GM23338 (cell line): Measurements from ENCODE around the gene LRP1B. TPM values are rescaled to one million over a fixed set of nuclear protein-coding genes. Genes with fewer than 3 reads are reported as not detected.
A peak's percentile ranks its signal among the peaks of the same experiment; 100 is the strongest.

Experiments
- ATAC-seq: fragments of 200-7000 bp; cut with Tn5 transposase; 3 replicates; pipeline ENCODE4 v1.9.1; 2020
- DNase-seq: peaks from one replicate; pipeline ENCODE4 v3.0.0-alpha.2; 2015; ENCODE audit warnings: low spot score
- H2AFZ ChIP-seq: fragments of 200-600 bp; sonication (generic); 2 replicates; pipeline ENCODE4 v1.8.0; 2016; ENCODE audit warnings: antibody characterized with exemption, mild to moderate bottlenecking, moderate library complexity
- H3F3A ChIP-seq: fragments of 200-600 bp; sonication (generic); replicated peaks from 2 replicates; pipeline ENCODE4 v1.8.0; 2017; ENCODE audit warnings: antibody characterized with exemption, mixed run types, low read depth
- H3K27ac ChIP-seq: fragments of 200-600 bp; sonication (generic); 2 replicates; pipeline ENCODE4 v1.6.1; 2016; ENCODE audit warnings: low read depth
- H3K27me3 ChIP-seq: fragments of 200-600 bp; sonication (generic); 2 replicates; pipeline ENCODE4 v1.8.0; 2016; ENCODE audit warnings: mild to moderate bottlenecking, mixed run types, moderate library complexity; ENCODE audit not compliant: insufficient read depth
- H3K36me3 ChIP-seq: fragments of 200-600 bp; sonication (generic); 2 replicates; pipeline ENCODE4 v1.8.0; 2016; ENCODE audit warnings: mild to moderate bottlenecking; ENCODE audit not compliant: insufficient read depth
- H3K4me1 ChIP-seq: fragments of 200-600 bp; sonication (generic); 2 replicates; pipeline ENCODE4 v1.8.0; 2016; ENCODE audit warnings: mild to moderate bottlenecking, moderate library complexity; ENCODE audit not compliant: insufficient read depth
- H3K4me2 ChIP-seq: fragments of 200-600 bp; sonication (generic); 2 replicates; pipeline ENCODE4 v1.7.1; 2017; ENCODE audit warnings: mixed run types
- H3K4me3 ChIP-seq: fragments of 200-600 bp; sonication (generic); 2 replicates; pipeline ENCODE4 v1.6.1; 2016; ENCODE audit warnings: mixed run types
- H3K79me2 ChIP-seq: fragments of 200-600 bp; sonication (generic); replicated peaks from 2 replicates; pipeline ENCODE4 v1.8.0; 2017; ENCODE audit warnings: mild to moderate bottlenecking; ENCODE audit not compliant: insufficient read depth
- H3K9me2 ChIP-seq: fragments of 200-600 bp; sonication (generic); 2 replicates; pipeline ENCODE4 v1.8.0; 2017; ENCODE audit not compliant: insufficient read depth
- H4K20me1 ChIP-seq: fragments of 200-600 bp; sonication (generic); replicated peaks from 2 replicates; pipeline ENCODE4 v1.8.0; 2017; ENCODE audit warnings: mild to moderate bottlenecking; ENCODE audit not compliant: insufficient read depth
- H3K27ac Mint-ChIP-seq: 2 replicates; pipeline ENCODE4 v1.8.0; 2020; ENCODE audit warnings: inconsistent platforms, mild to moderate bottlenecking, moderate library complexity, mixed read lengths
- H3K27me3 Mint-ChIP-seq: 3 replicates; pipeline ENCODE4 v1.8.0; 2022; ENCODE audit warnings: low read depth, mild to moderate bottlenecking, moderate library complexity, mixed read lengths, inconsistent platforms; ENCODE audit not compliant: insufficient read depth, poor library complexity
- H3K36me3 Mint-ChIP-seq: 3 replicates; pipeline ENCODE4 v1.8.0; 2021; ENCODE audit warnings: low read depth, mild to moderate bottlenecking, inconsistent platforms, moderate library complexity, mixed read lengths
- H3K4me1 Mint-ChIP-seq: 3 replicates; pipeline ENCODE4 v1.8.0; 2020; ENCODE audit warnings: mild to moderate bottlenecking, inconsistent platforms, mixed read lengths
- H3K4me3 Mint-ChIP-seq: 3 replicates; pipeline ENCODE4 v1.8.0; 2021; ENCODE audit warnings: moderate library complexity, mild to moderate bottlenecking, inconsistent platforms, mixed read lengths
- H3K9me3 Mint-ChIP-seq: 3 replicates; pipeline ENCODE4 v1.8.0; 2020; ENCODE audit warnings: moderate library complexity, mild to moderate bottlenecking, inconsistent platforms, mixed read lengths
- CREB1 ChIP-seq: fragments of 250-450 bp; sonication (Bioruptor Pico); IDR thresholded peaks from 2 replicates; pipeline ENCODE4 v1.5.0; 2020; ENCODE audit warnings: low read depth, mild to moderate bottlenecking, moderate library complexity
- ETS1 ChIP-seq: IDR thresholded peaks from 2 replicates; pipeline ENCODE4 v1.6.1; 2016; ENCODE audit warnings: antibody characterized with exemption
- JUNB ChIP-seq: IDR thresholded peaks from one replicate; pipeline ENCODE4 v1.6.1; 2016; ENCODE audit warnings: antibody characterized with exemption; ENCODE audit not compliant: unreplicated experiment
- STAT1 ChIP-seq: IDR thresholded peaks from one replicate; pipeline ENCODE4 v1.6.1; 2016; ENCODE audit warnings: antibody characterized with exemption; ENCODE audit not compliant: unreplicated experiment
- ZNF331 ChIP-seq: fragments of 250-450 bp; sonication (Bioruptor Pico); IDR thresholded peaks from 2 replicates; pipeline ENCODE4 v1.5.0; 2020; ENCODE audit warnings: low read depth, mild to moderate bottlenecking, moderate library complexity
- ZNF462 ChIP-seq: fragments of 250-450 bp; sonication (Bioruptor Pico); IDR thresholded peaks from 2 replicates; pipeline ENCODE4 v1.5.0; 2020; ENCODE audit warnings: mild to moderate bottlenecking, moderate library complexity
- polyA plus RNA-seq: library from polyadenylated mRNA; unstranded; fragments of >200 nt; fragmentation: Nextera tagmentation; extraction: Ambion mirVana; gene quantifications from 2 replicates; pipeline ENCODE4 v1.2.1, GENCODE V29; 2016
- total RNA-seq: library from RNA; depleted of rRNA; stranded (reverse); fragments of >200 nt; shearing (Covaris generic); gene quantifications from 2 replicates; pipeline ENCODE4 v1.2.3, GENCODE V29; 2014

Gene LRP1B
- total and polyA plus RNA-seq, 2 experiments from 2014 or later = 0.15 to 0.97 TPM

GRCh38 chr2:141105763-141106162 is 1025.1 kb downstream of the LRP1B start:
- no peaks in the 10 kb centered on the region for H3K79me2 ChIP-seq
- peaks cover 37% of the 10 kb centered on the region for H3K4me1 ChIP-seq
- no peak overlapping the region for H3K27ac ChIP-seq
- no peaks in the 10 kb centered on the region for H4K20me1 ChIP-seq
- H3K4me3 Mint-ChIP-seq = no peak overlapping the region
- H3F3A ChIP-seq = no peaks in the 10 kb centered on the region
- no peak for ATAC-seq
- peaks cover 5% of the 10 kb centered on the region; the same call in 1 of the 3 replicates for H3K36me3 Mint-ChIP-seq
- no peaks in the 10 kb centered on the region for H3K27me3 ChIP-seq
- H3K4me3 ChIP-seq = no peak overlapping the region
- H3K27me3 Mint-ChIP-seq = peaks cover 6% of the 10 kb centered on the region
- no peak overlapping the region for H3K27ac Mint-ChIP-seq
- H3K4me1 Mint-ChIP-seq = peaks cover 34% of the 10 kb centered on the region
- H3K36me3 ChIP-seq = no peaks in the 10 kb centered on the region
- no peaks in the 10 kb centered on the region; the same call in 2 of the 3 replicates for H3K9me3 Mint-ChIP-seq
- no peak overlapping the region for H2AFZ ChIP-seq
- no peaks in the 10 kb centered on the region for H3K9me2 ChIP-seq
- TF ChIP-seq ZNF462 (CRISPR knock-in tag) = peak; percentile 56; the same call in 1 of the 2 replicates
- no peak for TF ChIP-seq ZNF331 (CRISPR knock-in tag)
- TF ChIP-seq CREB1 (CRISPR knock-in tag) = no peak
- TF ChIP-seq JUNB = no peak
- TF ChIP-seq STAT1 = no peak
- peak; percentile 53; the same call in 1 of the 2 replicates for TF ChIP-seq ETS1
- 0 out of 2 replicates have a peak overlapping the region, but pooled peaks have one; percentile 12 for H3K4me2 ChIP-seq
- peak; percentile 60 for DNase-seq
